ENCODE measurements around the gene ACAN.

Gene ACAN

GRCh38 chr15:88799341-88799740 is 3.9 kb upstream of the ACAN start:
- H3K4me3 ChIP-seq (ENCODE audit: low read depth, low read length) = no peak overlapping the region
- TF ChIP-seq, protein P1, sequence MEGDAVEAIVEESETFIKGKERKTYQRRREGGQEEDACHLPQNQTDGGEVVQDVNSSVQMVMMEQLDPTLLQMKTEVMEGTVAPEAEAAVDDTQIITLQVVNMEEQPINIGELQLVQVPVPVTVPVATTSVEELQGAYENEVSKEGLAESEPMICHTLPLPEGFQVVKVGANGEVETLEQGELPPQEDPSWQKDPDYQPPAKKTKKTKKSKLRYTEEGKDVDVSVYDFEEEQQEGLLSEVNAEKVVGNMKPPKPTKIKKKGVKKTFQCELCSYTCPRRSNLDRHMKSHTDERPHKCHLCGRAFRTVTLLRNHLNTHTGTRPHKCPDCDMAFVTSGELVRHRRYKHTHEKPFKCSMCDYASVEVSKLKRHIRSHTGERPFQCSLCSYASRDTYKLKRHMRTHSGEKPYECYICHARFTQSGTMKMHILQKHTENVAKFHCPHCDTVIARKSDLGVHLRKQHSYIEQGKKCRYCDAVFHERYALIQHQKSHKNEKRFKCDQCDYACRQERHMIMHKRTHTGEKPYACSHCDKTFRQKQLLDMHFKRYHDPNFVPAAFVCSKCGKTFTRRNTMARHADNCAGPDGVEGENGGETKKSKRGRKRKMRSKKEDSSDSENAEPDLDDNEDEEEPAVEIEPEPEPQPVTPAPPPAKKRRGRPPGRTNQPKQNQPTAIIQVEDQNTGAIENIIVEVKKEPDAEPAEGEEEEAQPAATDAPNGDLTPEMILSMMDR (IDR thresholded peaks at IDR 0.05; ENCODE audit: borderline replicate concordance, insufficient read depth, low read depth, low read length) = no peak

GRCh38 chr15:88800026-88800425 is 3.2 kb upstream of the ACAN start:
- H3K4me3 ChIP-seq (ENCODE audit: low read depth, low read length) = no peak overlapping the region
- TF ChIP-seq, protein P1 (IDR thresholded peaks at IDR 0.05; ENCODE audit: borderline replicate concordance, insufficient read depth, low read depth, low read length) = no peak

DNA sequence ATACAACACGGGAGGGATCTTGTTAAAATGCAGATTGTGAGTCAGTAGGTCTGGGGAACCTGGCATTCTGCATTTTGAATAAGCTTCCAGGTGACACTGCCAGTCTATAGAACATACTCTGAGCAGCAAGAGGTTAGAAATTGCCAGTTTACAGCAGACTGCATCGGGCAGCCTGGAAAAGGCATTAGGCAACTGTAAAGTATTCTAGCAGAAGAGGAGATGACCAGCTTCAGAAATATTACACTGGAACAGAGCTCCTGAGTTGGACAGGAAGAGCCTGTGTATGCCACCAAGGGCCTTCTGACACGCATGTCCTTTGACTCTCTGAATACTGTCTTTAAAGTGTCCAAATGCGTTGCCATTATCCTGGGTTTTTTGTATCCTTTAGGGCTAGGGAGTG is 2.5 kb upstream of the ACAN start:
- no peak overlapping the region for H3K4me3 ChIP-seq (ENCODE audit: low read depth, low read length)

GRCh38 chr15:88802250-88802990 is 816 bp upstream of the ACAN start:
- TF ChIP-seq, protein P1 (IDR thresholded peaks at IDR 0.05; ENCODE audit: borderline replicate concordance, insufficient read depth, low read depth, low read length) = no peak
- no peak overlapping the region for H3K4me3 ChIP-seq (ENCODE audit: low read depth, low read length)

More for the DNA sequence above, 2.5 kb upstream of the ACAN start:
- TF ChIP-seq, protein P1 (IDR thresholded peaks at IDR 0.05; ENCODE audit: borderline replicate concordance, insufficient read depth, low read depth, low read length) = no peak

DNA sequence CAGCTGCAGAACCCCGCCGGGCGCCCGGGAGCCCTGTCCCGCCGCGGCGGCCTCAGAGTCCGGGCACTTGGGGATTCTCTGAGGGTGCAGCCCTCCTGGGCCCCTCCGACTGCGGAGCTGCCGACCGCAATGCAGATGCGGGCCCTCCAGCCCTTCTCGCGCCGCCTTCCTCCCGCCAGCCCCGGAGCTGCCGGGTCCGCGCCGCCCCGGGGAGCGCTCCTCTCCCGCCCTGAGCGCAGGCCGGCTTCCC is 320 bp upstream of the ACAN start:
- H3K4me3 ChIP-seq (ENCODE audit: low read depth, low read length) = no peak overlapping the region
- TF ChIP-seq, protein P1 (IDR thresholded peaks at IDR 0.05; ENCODE audit: borderline replicate concordance, insufficient read depth, low read depth, low read length) = no peak

DNA sequence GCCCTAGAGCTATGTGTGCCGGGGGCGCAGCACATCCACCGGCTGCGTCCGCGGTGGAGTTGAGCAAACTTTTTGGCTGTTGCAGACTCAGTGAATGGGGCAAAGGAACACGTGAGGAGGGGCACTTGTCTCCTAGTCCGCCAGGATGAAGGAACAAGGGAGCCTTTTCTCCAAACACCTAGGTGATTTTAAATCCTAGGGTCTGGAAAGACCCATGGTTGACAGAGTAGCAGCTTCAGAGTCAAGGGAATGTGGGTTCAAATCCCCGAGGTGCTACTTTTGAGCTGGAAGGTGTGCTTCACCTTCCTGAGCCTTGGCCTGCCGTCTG is 648 bp downstream of the ACAN start:
- TF ChIP-seq, protein P1 (IDR thresholded peaks at IDR 0.05; ENCODE audit: borderline replicate concordance, insufficient read depth, low read depth, low read length) = no peak

DNA sequence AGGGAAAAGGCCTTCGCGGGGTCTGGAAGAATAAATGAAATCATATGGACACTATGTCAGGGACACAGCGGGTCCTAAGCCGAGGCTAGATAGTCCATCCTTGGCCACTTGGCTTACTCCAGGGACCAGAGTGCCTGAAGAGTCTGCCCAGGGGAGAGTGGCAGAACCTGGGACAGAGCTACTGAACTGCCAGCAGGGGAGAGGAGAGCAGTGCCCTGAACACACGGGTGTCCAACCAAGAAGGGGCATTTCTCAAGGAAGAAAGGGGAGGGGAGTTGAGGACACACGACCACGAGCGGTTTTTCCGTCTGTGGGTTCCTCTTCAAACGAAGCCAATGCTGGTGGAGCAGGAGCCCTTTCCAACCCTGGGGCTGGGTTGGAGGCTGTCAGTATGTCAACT is 1.0 kb downstream of the ACAN start:
- TF ChIP-seq, protein P1 (IDR thresholded peaks at IDR 0.05; ENCODE audit: borderline replicate concordance, insufficient read depth, low read depth, low read length) = no peak
- H3K4me3 ChIP-seq (ENCODE audit: low read depth, low read length) = no peak overlapping the region

More for the DNA sequence above, 648 bp downstream of the ACAN start:
- H3K4me3 ChIP-seq (ENCODE audit: low read depth, low read length) = no peak overlapping the region
